HG03175 (cell line): ENCODE measurements around the gene SEC31A.

ENCODE experiments used
- ATAC-seq: cut with Tn5 transposase; IDR thresholded peaks from one replicate; pipeline ENCODE4 v1.9.1; 2021; ENCODE audit warnings: mild to moderate bottlenecking, moderate library complexity; ENCODE audit not compliant: unreplicated experiment

SEC31A gene

DNA sequence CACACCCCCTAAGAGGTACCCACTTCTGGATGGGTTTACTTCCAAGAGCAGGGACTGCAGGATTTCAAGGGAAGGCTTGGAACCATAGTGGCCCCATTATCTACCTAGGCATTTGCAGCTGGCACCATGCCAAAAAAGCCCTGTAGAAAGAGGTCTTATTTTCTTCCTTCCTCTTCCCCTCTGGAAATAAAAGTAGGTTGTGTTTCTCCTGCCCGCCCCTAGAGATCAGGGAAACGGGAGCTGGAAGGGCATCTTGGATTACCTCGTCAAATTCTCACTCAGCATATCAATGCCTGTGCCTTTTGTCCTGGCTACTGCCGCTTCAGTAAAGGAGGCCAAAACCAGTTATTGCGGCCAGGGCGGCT lies 93.9 kb downstream of the SEC31A start:
- no peak for ATAC-seq

DNA sequence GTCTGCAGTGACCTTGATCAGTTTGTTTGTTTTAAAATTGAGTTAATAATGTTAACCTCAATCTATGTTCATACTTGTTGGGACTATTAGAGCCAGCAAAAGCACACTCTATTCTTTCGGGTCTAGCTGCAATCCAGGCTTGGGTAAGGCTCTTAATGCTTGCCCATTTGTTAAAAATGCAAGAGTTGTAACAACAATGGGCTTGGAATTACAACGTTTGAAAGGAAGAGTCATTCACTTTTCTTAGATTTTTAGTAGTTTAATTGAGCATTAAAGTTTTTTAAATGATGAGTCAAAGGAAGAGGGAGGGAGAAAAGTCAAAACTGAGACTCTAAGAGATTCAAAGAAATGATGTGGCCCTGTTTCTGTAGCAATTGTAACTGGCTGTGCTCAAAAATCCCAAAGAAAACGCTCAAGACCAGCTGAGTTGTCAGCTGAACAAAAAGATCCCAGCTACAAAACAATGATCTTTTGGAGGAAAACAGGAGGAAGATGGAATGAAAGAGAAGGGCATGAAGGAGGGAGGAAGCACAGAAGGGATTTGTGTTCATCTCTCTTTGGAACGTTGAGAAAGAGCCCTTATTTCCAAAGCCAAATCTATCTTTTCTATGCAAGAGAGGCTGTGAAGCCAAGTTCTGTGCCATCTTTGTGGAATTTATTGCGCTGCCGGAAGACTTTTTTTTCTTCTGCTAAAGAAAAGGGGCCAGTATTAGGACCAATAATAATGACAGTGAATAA lies 97.9 kb downstream of the SEC31A start:
- ATAC-seq = no peak

DNA sequence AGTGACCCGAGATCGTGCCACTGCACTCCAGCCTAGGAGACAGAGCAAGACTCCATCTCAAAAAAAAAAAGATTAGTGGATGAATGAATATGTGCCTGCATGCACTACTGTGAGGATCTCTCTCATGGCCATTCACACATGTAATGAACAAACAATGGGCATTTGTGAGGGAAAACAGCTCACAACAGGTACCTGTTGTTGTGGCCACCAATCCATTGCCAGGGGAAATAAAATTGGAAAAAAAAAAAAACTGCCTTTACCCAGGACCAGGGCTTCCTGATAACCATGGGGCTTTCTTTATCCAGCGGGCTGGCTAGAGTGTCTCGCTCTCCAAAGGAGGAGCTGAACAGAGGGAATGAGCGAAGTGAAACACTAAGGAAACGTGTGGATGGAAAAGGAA lies 99.8 kb downstream of the SEC31A start:
- no peak for ATAC-seq

DNA sequence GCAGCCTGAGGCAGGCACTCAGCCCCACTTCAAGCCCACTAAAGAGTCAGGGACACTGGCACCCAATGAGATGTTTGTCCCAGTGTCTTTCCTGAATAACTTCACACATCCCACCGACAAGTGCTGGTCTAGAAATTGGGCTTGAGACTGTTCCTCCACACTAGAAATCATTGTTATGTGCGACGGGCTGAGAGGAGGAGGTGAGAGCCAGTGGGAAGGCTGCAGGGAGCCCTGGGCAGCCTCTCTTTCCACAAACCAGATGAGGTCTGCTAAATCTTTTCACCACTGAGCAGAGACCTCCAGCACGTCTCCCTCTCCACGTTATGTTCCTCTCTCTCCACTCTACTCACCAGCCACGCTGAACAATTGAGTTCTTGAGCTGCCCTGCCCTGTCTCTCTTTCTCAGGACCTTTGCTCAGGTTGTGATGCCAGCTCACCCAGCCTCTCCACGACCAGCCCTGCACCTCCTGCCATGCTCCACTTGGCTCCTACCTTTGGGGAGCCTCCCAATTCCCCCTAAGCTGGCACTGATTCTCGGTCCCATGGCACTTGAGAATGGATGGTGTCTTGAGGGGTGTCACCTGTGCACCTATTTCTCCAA lies 100.8 kb downstream of the SEC31A start:
- no peak for ATAC-seq

DNA sequence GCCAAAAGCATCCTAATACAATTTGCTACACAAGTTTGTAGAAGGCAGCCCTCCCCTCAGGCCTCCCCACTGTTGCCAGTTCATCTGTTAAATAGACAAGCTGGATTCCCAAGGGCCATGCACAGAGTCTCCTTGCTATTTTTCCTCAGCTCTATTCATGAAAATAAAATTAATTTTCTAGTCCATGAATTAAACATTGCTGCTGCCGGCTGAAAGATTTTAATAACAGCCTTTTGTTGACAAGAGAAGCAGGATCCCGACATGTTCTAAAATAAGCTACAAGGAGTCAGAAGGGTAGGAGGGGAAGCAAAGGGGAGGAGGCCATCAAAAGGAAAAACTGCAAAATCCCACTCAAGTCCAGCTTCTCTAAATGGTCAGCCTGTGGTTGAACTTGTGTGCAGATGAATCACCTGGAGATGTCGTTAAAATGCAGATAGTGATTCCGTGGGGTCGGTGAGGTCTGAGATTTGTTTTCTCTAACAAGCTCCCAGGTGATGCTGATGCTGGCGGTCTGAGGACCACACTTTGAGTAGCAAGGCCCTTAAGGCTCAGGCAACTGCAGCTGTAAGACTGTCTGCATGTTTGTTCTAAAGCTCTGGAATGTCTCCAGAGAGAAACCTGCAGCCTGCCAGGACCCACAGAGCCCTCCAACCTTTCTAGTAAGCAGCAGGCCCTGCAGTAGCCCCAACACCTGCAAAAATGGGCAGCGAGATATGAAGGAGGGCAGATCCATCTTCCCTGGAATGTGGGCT lies 101.8 kb downstream of the SEC31A start:
- no peak for ATAC-seq

DNA sequence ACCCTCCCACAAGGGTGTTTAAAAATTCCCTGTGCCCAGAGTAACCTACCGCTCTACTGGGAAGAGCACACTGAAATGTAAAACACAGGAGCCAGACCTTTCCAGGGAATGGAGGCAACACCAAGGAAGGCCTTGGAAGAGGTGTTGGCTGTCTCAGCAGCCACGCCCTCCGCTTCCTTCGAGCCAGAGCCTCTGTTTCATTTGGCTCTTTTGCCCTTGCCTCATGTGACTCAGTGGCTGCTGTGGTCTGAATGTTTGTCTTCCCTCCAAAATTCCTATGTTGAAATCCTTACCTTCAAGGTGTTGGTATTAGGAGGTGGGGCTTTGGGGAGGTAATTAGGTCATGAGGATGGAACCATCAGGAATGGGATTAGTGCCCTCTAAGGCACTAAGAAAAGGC lies 103.6 kb downstream of the SEC31A start:
- no peak for ATAC-seq

DNA sequence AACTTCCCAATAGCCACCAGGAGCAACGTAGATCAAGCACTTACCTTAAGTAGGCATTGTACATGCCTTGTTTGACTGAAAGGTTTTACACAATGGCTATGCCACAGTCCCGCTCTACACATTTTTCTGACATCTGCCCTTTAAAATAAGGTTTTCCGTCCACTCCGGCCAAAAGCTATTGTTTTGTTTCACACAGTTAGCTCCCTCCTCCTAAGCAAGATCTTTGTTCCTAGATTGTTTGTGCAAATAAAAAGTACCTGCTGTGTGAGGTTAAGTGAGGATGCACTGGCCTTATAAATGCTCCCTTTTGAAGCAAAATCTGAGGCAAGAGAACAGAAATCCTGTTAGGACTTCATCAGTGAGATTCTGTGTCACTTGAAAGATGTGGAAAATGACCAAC lies 104.1 kb downstream of the SEC31A start:
- no peak for ATAC-seq

DNA sequence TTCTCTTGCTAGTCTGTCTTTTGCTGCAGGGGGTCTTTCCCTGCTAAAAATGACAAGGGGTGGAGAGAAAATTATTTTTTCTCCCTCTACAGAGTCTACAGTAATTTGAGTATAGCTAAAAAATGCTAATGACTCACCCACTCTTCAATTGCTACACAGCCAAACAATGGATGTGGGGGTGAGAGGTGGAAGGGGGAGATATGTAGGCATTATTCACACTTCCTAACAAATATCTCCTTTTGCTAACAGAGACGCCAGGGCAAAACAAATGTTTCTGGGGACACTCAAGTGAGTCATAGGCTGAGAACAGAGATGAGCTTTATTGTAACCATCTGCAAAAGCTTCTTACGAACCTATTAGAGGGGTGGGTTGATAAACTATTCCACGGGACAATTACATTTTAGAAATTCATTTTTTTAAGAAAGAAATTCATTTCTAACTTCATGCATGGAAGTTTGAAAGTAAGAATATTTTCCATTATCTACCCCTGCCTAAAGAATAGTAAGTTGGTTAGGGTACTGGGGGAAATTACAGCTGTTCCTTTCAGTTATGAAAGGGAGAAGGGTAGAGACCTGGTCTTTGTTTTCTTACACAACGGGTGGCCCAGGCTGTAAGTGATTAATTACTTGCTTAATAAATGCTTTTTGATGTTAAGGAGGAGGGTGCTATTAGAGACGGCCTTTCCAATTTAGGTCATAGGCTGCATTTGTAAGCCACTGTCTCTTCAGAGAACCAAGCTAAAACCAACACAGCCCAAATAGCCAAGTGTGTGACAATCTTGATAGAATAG lies 105.1 kb downstream of the SEC31A start:
- ATAC-seq = no peak

DNA sequence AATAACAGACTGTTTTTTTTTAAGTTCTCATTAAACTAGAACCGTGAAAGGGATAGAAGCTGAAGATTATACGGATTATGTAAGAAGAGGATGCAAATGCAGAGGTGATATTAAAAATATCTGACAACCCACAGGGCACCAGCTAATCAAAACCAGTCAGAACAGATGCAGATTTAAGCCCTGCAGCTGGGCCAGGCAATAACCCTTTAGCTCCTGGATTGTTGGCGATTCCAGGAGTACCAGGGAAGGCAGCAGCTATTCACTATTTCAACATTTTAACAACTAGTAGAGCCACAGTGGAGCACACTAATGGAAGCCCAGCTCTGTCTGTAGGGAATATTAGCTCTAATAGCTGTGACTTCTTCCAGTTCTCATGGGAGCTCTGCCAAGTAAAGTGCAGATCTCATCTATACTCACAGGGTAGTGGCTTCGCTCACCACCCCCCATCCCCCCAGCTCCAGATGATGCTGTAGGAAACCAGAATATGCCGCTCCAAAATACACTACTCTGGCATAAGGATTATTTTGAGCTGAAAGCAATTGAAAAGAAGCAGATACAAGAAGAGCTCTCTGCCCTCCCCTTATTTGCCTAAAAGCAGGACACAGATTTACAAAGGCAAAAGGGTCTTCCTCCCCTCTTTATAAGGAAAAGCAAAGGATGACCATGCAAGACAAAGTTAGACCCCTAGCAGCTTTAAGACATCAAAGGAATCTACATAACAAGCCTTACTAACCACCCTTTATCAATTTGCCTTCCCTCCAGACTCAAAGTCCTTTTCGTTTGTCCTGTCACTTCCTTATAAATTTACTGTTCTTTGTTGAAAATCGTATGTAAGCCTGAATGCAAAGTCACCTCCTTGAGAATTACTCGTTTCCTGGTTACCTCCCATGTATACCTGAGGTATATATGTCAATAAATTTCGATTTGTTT lies 106.0 kb downstream of the SEC31A start:
- ATAC-seq = no peak

DNA sequence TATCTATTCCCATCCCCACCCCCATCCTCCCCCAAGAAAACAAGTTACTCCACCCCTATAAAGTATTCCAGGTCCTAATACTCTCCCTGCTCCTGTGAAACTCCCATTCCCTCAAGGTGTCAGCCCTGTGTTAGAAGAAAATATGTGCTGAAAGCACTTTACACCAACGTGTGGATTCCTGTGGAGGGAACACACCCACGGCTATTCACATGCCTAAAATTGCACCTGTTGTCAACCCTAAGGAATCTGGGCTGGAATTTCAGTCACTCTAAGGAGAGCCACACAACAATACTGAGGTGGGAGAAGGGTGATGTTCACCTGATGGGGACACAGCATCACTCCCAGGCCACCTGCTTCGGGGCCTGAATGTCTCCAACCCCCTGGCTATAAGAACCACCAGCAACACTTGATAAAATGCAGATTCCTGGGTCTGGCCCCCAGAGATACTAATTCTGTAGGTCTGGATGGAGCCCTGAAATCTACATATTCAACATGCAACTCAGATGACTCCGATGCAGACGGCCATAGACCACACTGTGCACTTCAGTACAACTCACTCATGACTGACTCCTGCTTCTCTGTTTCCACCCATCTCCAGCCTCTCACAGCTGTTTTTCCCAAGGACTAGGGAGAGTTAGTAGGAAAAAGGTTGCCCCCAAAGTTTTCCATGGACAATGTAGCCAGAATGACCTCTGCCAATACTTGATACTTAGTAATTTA lies 108.2 kb downstream of the SEC31A start:
- ATAC-seq = no peak

DNA sequence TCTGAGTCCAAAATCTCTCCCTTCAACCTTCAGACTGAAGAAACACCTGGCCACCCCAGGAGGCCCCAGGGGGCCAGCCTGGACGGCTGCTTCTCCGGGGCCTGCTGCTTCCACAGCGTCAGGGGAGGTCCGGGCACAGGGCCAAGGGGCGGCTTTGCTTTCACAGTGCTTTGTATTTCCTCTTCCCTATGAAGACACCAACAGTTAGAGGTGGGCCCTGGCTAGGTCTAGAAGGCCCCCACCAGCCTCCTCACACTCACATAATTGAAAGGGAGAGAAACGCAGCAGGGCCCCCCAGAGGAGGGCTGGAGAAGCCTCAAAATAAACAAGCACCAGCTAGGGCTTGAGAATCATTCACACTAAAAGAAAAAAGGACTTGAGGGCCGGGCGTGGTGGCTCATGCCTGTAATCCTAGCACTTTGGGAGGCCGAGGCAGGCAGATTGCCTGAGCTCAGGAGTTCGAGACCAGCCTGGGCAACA lies 110.2 kb downstream of the SEC31A start:
- peak; percentile 56 for ATAC-seq

DNA sequence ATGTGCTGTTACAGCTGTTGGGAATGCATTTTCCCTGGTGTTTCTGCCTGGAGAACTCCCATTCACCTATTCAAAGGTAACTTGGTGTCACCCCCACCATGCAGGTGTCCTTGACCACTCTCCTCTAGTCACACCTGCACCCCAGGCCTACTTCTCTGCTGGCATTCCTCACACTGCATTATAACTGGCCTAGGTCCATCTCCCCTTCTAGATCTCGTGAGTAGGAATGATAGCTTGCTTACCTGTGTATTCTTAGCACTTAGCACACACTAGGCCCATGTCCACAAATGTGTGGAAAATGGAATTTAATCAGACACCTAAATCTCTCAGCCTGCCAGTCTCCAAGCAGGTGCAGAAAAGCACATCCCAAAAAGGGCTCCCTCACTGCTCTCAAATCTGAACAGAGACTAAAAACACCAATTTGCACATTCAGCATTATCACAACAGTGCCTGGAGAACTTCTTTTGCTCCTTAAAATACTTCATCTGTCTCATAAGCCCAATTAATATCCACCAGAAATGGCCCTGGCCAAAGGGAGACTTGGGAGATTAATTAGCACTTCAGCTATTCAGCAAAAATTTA lies 110.7 kb downstream of the SEC31A start:
- no peak for ATAC-seq

DNA sequence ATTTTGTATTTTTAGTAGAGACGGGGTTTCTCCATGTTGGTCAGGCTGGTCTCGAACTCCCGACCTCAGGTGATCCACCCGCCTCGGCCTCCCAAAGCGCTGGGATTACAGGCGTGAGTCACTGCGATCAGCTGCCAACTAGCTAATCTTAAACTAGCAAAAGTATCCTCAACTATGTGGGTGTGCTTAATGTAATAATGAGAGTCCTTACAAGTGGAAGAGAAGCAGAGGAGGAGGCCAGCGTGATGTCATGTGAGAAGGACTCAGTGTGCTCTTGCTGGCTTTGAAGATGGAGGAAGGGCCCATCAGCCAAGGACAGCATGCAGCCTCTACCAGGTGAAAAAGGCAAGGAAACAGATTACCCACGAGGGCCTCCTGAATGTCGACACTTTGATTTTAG lies 111.9 kb downstream of the SEC31A start:
- no peak for ATAC-seq

DNA sequence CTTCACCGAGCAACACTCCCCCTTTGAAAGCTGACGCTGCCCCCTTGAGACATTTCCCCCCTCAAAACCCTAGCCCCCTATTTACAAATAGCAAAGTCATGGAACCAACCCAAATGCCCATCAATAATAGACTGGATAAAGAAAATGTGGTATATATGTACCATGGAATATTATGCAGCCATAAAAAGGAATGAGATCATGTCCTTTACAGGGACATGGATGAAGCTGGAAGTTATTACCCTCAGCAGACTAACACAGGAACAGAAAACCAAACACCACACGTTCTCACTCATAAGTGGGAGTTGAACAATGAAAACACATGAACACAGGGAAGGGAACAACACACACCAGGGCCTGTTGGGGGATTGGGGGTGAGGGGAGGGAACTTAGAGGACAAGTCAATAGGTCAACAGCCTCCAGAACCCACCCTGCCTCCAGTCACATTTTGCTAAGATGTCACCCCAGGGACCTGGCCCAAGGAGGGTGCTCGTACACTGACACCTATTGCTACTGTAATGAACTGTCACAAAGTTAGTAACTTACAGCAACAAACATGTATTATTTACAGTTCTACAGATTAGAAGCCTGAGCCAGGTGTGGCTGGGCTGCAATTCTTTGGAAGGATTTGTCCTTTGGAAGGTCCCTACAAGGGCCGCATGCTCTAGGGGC lies 113.0 kb downstream of the SEC31A start:
- ATAC-seq = no peak

DNA sequence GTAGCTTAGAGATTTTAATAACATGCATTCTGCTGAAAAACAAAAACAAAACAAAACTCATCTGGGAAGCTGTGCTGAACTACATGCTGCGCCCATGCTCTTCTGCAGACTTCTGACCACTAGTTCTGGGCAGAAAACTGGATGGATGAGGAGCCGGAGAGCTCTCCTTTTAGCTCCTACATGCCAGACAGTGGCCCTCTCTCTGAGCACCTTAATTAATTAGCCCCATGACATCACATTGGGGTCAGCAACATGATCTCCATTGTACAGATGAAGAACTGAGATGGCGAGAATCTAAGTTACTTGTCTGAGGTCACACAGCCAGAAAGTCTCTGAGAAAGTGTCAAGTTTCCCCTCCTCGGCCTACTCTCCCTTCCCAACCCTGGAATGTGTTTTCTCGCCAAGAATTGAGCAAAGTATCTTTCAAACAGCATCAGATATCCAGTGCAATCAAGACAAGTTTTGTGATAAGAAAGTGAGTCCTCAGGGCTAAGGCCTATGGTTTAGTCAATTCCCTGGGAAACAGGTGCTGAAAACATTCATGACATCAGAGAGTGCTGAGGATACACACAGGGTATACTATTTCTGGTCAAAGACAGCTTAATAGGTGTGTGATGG lies 113.9 kb downstream of the SEC31A start:
- ATAC-seq = no peak

DNA sequence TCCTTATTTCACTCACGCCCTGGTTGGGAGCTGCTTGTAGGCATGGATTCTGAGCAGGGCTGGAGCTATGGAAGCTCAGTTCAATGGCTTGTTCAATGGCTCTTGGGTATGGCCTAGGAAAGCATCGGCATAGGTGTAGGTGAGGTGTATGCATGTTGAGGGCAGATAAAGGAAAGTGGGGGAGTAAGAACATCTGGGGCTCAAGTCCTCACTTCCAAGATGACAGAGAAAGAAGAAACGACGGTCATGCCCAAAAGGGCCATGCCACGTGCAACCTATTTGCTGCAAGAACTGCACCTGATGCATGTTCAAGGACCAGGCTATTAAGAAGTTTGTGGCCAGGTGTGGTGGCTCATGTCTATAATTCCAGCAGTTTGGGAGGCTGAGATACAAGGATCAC lies 115.7 kb downstream of the SEC31A start:
- ATAC-seq = no peak

DNA sequence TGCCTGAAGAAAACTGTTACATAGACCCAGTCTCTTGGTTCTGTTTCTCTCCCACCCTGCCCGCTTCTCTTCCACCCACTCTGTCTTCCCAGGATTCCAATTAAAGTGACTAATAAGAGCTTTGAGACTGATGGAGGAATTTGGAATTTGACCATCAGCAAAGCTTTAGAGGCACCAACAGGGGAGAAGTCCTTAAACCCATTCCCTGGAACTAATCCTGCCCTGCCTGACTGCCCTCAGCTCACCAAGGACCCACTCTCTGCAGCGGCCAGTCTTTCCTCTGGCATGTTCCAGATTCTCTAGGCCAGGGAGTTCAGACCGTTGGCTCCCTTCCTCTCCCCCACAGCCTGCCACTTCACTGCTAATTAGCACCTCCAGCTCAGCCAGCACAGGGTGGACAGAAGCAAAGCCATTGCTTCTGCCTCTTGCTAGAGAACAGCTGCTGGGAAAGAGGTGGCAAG lies 116.2 kb downstream of the SEC31A start:
- no peak for ATAC-seq

DNA sequence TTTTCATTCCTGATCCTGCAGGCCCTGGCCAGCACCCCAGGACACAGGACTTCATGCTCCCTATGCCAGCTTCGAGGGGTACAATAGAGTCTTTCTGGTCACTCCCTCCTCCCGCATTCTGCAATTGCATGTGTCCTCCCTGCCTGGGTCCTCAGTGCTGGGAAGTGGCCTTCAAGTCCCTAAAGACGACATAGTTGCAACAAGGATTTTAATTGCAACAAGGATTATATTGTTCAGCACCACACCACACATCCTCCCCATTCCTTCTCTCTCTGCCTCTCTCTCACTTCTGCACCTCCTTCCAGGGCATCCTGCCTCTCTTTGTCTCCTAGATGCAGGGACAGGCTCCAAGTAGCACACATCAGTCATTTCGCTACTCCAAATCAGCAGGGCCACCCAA lies 117.9 kb downstream of the SEC31A start:
- ATAC-seq = no peak
